Ovary (tissue), 3 donors: ENCODE results near the gene KBTBD8.

Experiments used
- CTCF ChIP-seq, 3 donors: fragments of 450-650 bp in 2 of 3; fragments of 200-600 bp in 1 of 3; IDR thresholded peaks; one replicate each; pipeline versions ENCODE4 v1.5.1 to v1.8.0; 2016 to 2022; ENCODE audit warnings: antibody characterized with exemption in 3 of 3, mild to moderate bottlenecking in 1 of 3
- POLR2A ChIP-seq: fragments of 450-650 bp; IDR thresholded peaks from one replicate; pipeline ENCODE4 v1.6.1; 2017; ENCODE audit warnings: antibody characterized with exemption, mild to moderate bottlenecking, moderate library complexity
- donor health status: DM: no; HTN: no; CAD: no.

- TF ChIP-seq CTCF (IDR thresholded peaks at IDR 0.05) (no peak), POLR2A (no peak)
These were observed 30.1 kb downstream of the KBTBD8 start for GRCh38 chr3:67028001-67028784.
